ENCODE results near the gene SLC46A3. TPM values are rescaled to one million over a fixed set of nuclear protein-coding genes. Genes with fewer than 3 reads are reported as not detected.
A peak's percentile ranks its signal among the peaks of the same experiment; 100 is the strongest.

The SLC46A3 gene
- total RNA-seq, 6 donors from 2014 or later = 5.8 to 25.0 (median 14.6) TPM

GRCh38 chr13:28718196-28718542 lies 601 bp downstream of the SLC46A3 start:
- TF ChIP-seq POLR2A (IDR thresholded peaks at IDR 0.05) (no peak), EP300 (IDR thresholded peaks at IDR 0.05) (peak; percentile 54 to 80 (median 64)), CTCF (IDR thresholded peaks at IDR 0.05) (no peak), POLR2AphosphoS5 (IDR thresholded peaks at IDR 0.05) (peak in 1 of 2 donors; percentile 88)
- Histone ChIP-seq H3K4me1 (peaks cover 20 to 30% (median 25%) of the 10 kb centered on the region in 4 donors), H3K27ac (peak overlapping the region; percentile 95 to 99 (median 96)), H3K27me3 (no peaks in the 10 kb centered on the region), H3K4me3 (peak overlapping the region; percentile 52 to 78 (median 66)), H3K36me3 (no peaks in the 10 kb centered on the region), H3K9me3 (no peaks in the 10 kb centered on the region)
- DNase-seq = no peak
- ATAC-seq (ENCODE audit: low FRiP score in 2 of 2) = peak; percentile 3 to 29
- WGBS, 2 donors = 5 to 9% methylated on average over 8 to 10 of the region's 10 CpGs

- ATAC-seq (ENCODE audit: low FRiP score in 2 of 2) (no peak), DNase-seq (no peak)
- Histone ChIP-seq H3K9me3 (no peaks in the 10 kb centered on the region), H3K36me3 (no peaks in the 10 kb centered on the region), H3K27me3 (no peaks in the 10 kb centered on the region), H3K4me1 (peaks cover 20 to 30% (median 25%) of the 10 kb centered on the region in 4 donors), H3K4me3 (no peak overlapping the region), H3K27ac (peak overlapping the region; percentile 10 to 99 (median 80))
- 64 to 83% methylated on average over 3 of the region's 3 CpGs for WGBS, 2 donors
- TF ChIP-seq POLR2A (IDR thresholded peaks at IDR 0.05) (no peak), POLR2AphosphoS5 (IDR thresholded peaks at IDR 0.05) (no peak), EP300 (IDR thresholded peaks at IDR 0.05) (no peak), CTCF (IDR thresholded peaks at IDR 0.05) (no peak)
Measured at GRCh38 chr13:28717170-28717569, 1.6 kb downstream of the SLC46A3 start.

GRCh38 chr13:28716511-28716910 lies 2.3 kb downstream of the SLC46A3 start:
- Histone ChIP-seq H3K27me3 (no peaks in the 10 kb centered on the region), H3K27ac (peak overlapping the region; percentile 10 to 99 (median 80)), H3K36me3 (no peaks in the 10 kb centered on the region), H3K4me1 (peaks cover 20 to 30% (median 25%) of the 10 kb centered on the region in 4 donors), H3K9me3 (no peaks in the 10 kb centered on the region), H3K4me3 (no peak overlapping the region)
- 21 to 30% methylated on average over 8 of the region's 8 CpGs for WGBS, 2 donors
- peak in 1 of 2 donors; percentile 75 for DNase-seq
- no peak for ATAC-seq (ENCODE audit: low FRiP score in 2 of 2)
- TF ChIP-seq CTCF (IDR thresholded peaks at IDR 0.05) (no peak), EP300 (IDR thresholded peaks at IDR 0.05) (peak in 1 of 4 donors; percentile 9), POLR2A (IDR thresholded peaks at IDR 0.05) (no peak), POLR2AphosphoS5 (IDR thresholded peaks at IDR 0.05) (peak; percentile 59 to 66)

- H3K4me3 ChIP-seq = no peak overlapping the region
- no peak for TF ChIP-seq POLR2AphosphoS5 (IDR thresholded peaks at IDR 0.05)
- TF ChIP-seq CTCF (IDR thresholded peaks at IDR 0.05) = no peak
- TF ChIP-seq POLR2A (IDR thresholded peaks at IDR 0.05) = no peak
- no peak for TF ChIP-seq EP300 (IDR thresholded peaks at IDR 0.05)
- peaks cover 20 to 30% (median 25%) of the 10 kb centered on the region in 4 donors for H3K4me1 ChIP-seq
- DNase-seq = no peak
- H3K9me3 ChIP-seq = no peaks in the 10 kb centered on the region
- H3K27ac ChIP-seq = no peak overlapping the region
- H3K27me3 ChIP-seq = no peaks in the 10 kb centered on the region
- ATAC-seq (ENCODE audit: low FRiP score in 2 of 2) = no peak
- peaks cover 0 to under 1% (median 0%) of the 10 kb centered on the region in 4 donors for H3K36me3 ChIP-seq
- 88 to 94% methylated on average over 1 of the region's 1 CpG for WGBS, 2 donors
Measured at GRCh38 chr13:28714651-28715050, 4.1 kb downstream of the SLC46A3 start.

- Histone ChIP-seq H3K4me1 (peaks cover 0 to 9% (median 5%) of the 10 kb centered on the region in 4 donors), H3K36me3 (peaks cover 0 to 7% (median 0%) of the 10 kb centered on the region in 4 donors), H3K9me3 (no peaks in the 10 kb centered on the region), H3K27ac (no peak overlapping the region), H3K27me3 (no peaks in the 10 kb centered on the region), H3K4me3 (no peak overlapping the region)
- no peak for TF ChIP-seq CTCF (IDR thresholded peaks at IDR 0.05)
- TF ChIP-seq EP300 (IDR thresholded peaks at IDR 0.05) = no peak
- no peak for TF ChIP-seq POLR2A (IDR thresholded peaks at IDR 0.05)
- no peak for TF ChIP-seq POLR2AphosphoS5 (IDR thresholded peaks at IDR 0.05)
- no peak for DNase-seq
- 89 to 90% methylated on average over 3 to 4 of the region's 4 CpGs for WGBS, 2 donors
- peak in 1 of 2 donors; percentile 43 for ATAC-seq (ENCODE audit: low FRiP score in 2 of 2)
Measured at GRCh38 chr13:28710161-28710560, 8.6 kb downstream of the SLC46A3 start.

Measured in upper lobe of left lung (tissue), 6 donors.